ENCODE measurements around the gene ATR.
"Not testable (repeated sequence)": the region's sequence is repeated elsewhere in the genome, so short reads cannot be mapped to it uniquely, and the experiment has no call there.

The ATR gene

DNA sequence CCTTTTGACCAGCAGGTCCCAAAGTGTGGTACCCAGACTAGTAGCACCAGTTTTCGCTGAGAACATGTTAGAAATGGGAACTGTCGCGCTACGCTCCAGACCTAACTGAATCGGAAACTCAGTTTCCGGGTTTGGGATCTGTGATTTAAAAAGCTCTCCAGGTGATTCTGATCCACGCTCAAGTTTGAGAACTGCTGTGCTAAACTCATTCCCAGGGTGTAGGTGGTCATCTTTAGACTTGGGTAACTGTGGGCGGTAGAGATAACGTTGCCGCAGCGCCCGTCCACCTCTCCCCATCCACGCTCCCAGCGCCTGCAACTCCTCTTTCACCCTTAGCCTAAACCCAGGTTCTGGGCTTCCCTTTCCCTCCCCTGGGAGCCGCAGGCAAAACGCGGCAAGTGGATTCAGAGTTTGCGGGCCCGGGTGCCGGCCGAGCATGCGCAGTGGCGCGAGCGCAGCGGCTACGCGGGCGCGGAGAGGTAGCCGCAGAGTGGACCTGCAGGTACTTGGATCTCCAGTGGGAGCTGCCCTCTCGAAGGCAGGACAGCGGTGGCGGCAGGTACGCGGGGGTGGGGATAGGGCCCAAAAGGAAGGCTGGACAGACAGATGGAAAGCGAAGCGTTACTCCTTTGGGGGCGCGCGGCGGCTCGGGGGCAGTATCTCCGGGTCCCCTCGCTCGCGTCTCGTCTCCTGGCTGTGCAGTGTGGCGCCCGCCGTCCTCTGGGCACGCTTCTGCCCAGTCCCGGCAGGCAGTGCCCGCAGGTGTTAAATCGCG is 17.6 kb upstream of the ATR start, which contains the start of gene PLS1:
Gene PLS1, plus strand, starts transcription at position 443 of the 775 bp plus-strand sequence. CDS start 67,845 bp downstream, outside the sequence.
- peaks cover 25% of the 10 kb centered on the region for H3K4me1 ChIP-seq (ENCODE audit: insufficient read depth, low read length, poor library complexity, severe bottlenecking)
- peak within 1 kb of the TSS; percentile 92 for H3K4me2 ChIP-seq (ENCODE audit: low read depth, low read length, poor library complexity, severe bottlenecking)
- no peaks in the 10 kb centered on the region for H4K20me1 ChIP-seq (ENCODE audit: insufficient read depth, low read length, poor library complexity, severe bottlenecking)
- H3K9me2 ChIP-seq (replicated peaks; ENCODE audit: low read depth, low read length): no peaks in the 10 kb centered on the region
- peak within 1 kb of the TSS; percentile 100 for H2AFZ ChIP-seq (ENCODE audit: low read length)
- no peaks in the 10 kb centered on the region for H3K27me3 ChIP-seq (ENCODE audit: insufficient read depth, low read length, poor library complexity, severe bottlenecking)
- peak within 1 kb of the TSS; percentile 85 for H3K4me3 ChIP-seq (ENCODE audit: low read length, poor library complexity, severe bottlenecking)
- peaks cover 27% of the 10 kb centered on the region; the same call in 1 of the 2 replicates for H3K79me2 ChIP-seq (ENCODE audit: insufficient read depth, low read length)
- TF ChIP-seq, protein P1, sequence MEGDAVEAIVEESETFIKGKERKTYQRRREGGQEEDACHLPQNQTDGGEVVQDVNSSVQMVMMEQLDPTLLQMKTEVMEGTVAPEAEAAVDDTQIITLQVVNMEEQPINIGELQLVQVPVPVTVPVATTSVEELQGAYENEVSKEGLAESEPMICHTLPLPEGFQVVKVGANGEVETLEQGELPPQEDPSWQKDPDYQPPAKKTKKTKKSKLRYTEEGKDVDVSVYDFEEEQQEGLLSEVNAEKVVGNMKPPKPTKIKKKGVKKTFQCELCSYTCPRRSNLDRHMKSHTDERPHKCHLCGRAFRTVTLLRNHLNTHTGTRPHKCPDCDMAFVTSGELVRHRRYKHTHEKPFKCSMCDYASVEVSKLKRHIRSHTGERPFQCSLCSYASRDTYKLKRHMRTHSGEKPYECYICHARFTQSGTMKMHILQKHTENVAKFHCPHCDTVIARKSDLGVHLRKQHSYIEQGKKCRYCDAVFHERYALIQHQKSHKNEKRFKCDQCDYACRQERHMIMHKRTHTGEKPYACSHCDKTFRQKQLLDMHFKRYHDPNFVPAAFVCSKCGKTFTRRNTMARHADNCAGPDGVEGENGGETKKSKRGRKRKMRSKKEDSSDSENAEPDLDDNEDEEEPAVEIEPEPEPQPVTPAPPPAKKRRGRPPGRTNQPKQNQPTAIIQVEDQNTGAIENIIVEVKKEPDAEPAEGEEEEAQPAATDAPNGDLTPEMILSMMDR (conservative IDR thresholded peaks at IDR 0.05; ENCODE audit: low read length): peak; percentile 20
- TF ChIP-seq EZH2phosphoT487 (IDR thresholded peaks at IDR 0.05; ENCODE audit: borderline replicate concordance): no peak
- H3F3A ChIP-seq (ENCODE audit: low read depth): no peaks in the 10 kb centered on the region
- H3K36me3 ChIP-seq (ENCODE audit: insufficient read depth, low read length): no peaks in the 10 kb centered on the region
- no peaks in the 10 kb centered on the region for H3K9me3 ChIP-seq (ENCODE audit: insufficient read depth, low read depth, low read length)
- peak within 1 kb of the TSS; percentile 77 for H3K9ac ChIP-seq (ENCODE audit: low read depth, low read length, poor library complexity, severe bottlenecking)

DNA sequence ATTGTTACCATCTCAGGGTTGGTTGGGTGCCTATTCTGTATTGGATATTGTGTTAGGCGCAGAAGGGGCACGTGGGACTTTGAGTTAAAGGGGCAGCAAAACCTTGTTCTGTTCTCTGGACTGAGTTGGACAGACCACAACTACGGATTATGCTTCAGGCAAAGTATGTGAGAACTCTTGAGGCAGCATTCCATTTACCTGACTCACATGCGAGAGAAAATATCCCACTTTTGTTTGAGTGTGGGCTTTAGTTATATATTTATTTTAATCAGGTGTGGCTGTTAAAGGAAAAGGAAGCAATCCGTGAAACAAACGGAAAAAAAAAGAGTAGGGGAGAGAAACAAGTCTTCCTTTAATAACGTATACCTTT is 17.0 kb upstream of the ATR start:
- H3K9me3 ChIP-seq (ENCODE audit: insufficient read depth, low read depth, low read length): no peaks in the 10 kb centered on the region
- H3K9me2 ChIP-seq (replicated peaks; ENCODE audit: low read depth, low read length): no peaks in the 10 kb centered on the region
- peak overlapping the region; percentile 77 for H3K9ac ChIP-seq (ENCODE audit: low read depth, low read length, poor library complexity, severe bottlenecking)
- TF ChIP-seq, protein P1 (conservative IDR thresholded peaks at IDR 0.05; ENCODE audit: low read length): no peak
- TF ChIP-seq EZH2phosphoT487 (IDR thresholded peaks at IDR 0.05; ENCODE audit: borderline replicate concordance): no peak
- peaks cover 27% of the 10 kb centered on the region; the same call in 1 of the 2 replicates for H3K79me2 ChIP-seq (ENCODE audit: insufficient read depth, low read length)
- peak overlapping the region; percentile 92 for H3K4me2 ChIP-seq (ENCODE audit: low read depth, low read length, poor library complexity, severe bottlenecking)
- H3K4me1 ChIP-seq (ENCODE audit: insufficient read depth, low read length, poor library complexity, severe bottlenecking): peaks cover 25% of the 10 kb centered on the region
- H4K20me1 ChIP-seq (ENCODE audit: insufficient read depth, low read length, poor library complexity, severe bottlenecking): no peaks in the 10 kb centered on the region
- peak overlapping the region; percentile 85 for H3K4me3 ChIP-seq (ENCODE audit: low read length, poor library complexity, severe bottlenecking)
- no peaks in the 10 kb centered on the region for H3F3A ChIP-seq (ENCODE audit: low read depth)
- no peaks in the 10 kb centered on the region for H3K36me3 ChIP-seq (ENCODE audit: insufficient read depth, low read length)
- H3K27me3 ChIP-seq (ENCODE audit: insufficient read depth, low read length, poor library complexity, severe bottlenecking): no peaks in the 10 kb centered on the region
- H2AFZ ChIP-seq (ENCODE audit: low read length): peak overlapping the region; percentile 100

DNA sequence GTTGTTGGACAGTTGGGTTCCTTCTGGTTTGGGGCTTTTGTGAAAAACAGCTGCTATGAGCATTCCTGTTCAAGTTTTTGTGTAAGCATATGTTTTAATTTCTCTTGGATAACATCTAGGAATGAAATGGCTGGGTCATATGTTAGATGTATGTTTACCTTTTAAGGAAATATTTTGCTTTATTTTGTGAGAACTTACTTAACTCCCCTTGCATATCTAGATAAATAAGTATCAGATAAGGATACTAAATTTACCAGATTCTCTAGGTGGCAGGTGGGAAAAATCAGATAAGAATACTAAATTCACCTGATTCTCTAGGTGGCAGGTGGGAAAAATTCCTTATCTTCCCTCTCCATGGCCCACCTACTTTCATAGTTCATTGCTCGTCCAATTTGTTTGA is 16.6 kb upstream of the ATR start:
- Histone ChIP-seq H3K9ac (ENCODE audit: low read depth, low read length, poor library complexity, severe bottlenecking) (peak overlapping the region; percentile 77), H2AFZ (ENCODE audit: low read length) (peak overlapping the region; percentile 100; the same call in 1 of the 2 replicates), H3K4me3 (ENCODE audit: low read length, poor library complexity, severe bottlenecking) (peak overlapping the region; percentile 85)

DNA sequence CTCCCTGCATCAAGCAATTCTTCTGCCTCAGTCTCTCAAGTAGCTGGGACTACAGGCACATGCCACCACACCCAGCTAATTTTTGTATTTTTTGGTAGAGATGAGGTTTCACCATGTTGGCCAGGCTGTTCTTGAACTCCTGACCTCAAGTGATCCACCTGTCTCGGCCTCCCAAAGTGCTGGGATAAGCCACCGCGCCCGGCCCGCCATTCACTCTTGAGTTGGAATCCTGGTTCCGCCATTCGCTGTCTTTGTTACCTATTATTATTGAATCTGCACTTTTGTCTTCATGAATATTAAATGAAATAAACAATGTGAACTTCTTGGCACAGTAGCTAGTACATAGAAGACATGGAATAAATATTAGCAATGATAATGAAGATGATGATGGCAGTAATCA is 13.7 kb upstream of the ATR start:
- H3K9me2 ChIP-seq (replicated peaks; ENCODE audit: low read depth, low read length); H3K79me2 ChIP-seq (ENCODE audit: insufficient read depth, low read length); H3K27me3 ChIP-seq (ENCODE audit: insufficient read depth, low read length, poor library complexity, severe bottlenecking); H3F3A ChIP-seq (ENCODE audit: low read depth); H3K4me2 ChIP-seq (ENCODE audit: low read depth, low read length, poor library complexity, severe bottlenecking); H2AFZ ChIP-seq (ENCODE audit: low read length); H3K9me3 ChIP-seq (ENCODE audit: insufficient read depth, low read depth, low read length); H3K9ac ChIP-seq (ENCODE audit: low read depth, low read length, poor library complexity, severe bottlenecking); H4K20me1 ChIP-seq (ENCODE audit: insufficient read depth, low read length, poor library complexity, severe bottlenecking); H3K36me3 ChIP-seq (ENCODE audit: insufficient read depth, low read length); H3K4me3 ChIP-seq (ENCODE audit: low read length, poor library complexity, severe bottlenecking): not testable (repeated sequence)
- peaks cover 12% of the 10 kb centered on the region for H3K4me1 ChIP-seq (ENCODE audit: insufficient read depth, low read length, poor library complexity, severe bottlenecking)

More for the DNA sequence above, 16.6 kb upstream of the ATR start:
- Histone ChIP-seq H3K4me2 (ENCODE audit: low read depth, low read length, poor library complexity, severe bottlenecking) (peak overlapping the region; percentile 92), H3F3A (ENCODE audit: low read depth) (no peaks in the 10 kb centered on the region), H3K27me3 (ENCODE audit: insufficient read depth, low read length, poor library complexity, severe bottlenecking) (no peaks in the 10 kb centered on the region), H3K36me3 (ENCODE audit: insufficient read depth, low read length) (no peaks in the 10 kb centered on the region), H3K79me2 (ENCODE audit: insufficient read depth, low read length) (peaks cover 24% of the 10 kb centered on the region; the same call in 1 of the 2 replicates), H3K9me2 (replicated peaks; ENCODE audit: low read depth, low read length) (no peaks in the 10 kb centered on the region), H3K9me3 (ENCODE audit: insufficient read depth, low read depth, low read length) (no peaks in the 10 kb centered on the region), H4K20me1 (ENCODE audit: insufficient read depth, low read length, poor library complexity, severe bottlenecking) (no peaks in the 10 kb centered on the region), H3K4me1 (ENCODE audit: insufficient read depth, low read length, poor library complexity, severe bottlenecking) (peaks cover 25% of the 10 kb centered on the region)
- TF ChIP-seq EZH2phosphoT487 (IDR thresholded peaks at IDR 0.05; ENCODE audit: borderline replicate concordance): no peak
- TF ChIP-seq, protein P1 (conservative IDR thresholded peaks at IDR 0.05; ENCODE audit: low read length): no peak
